NCI-H82 treated with DMSO at 0.1 percent for 48 hours (cell line): Measurements from ENCODE around the gene B3GAT3.
"Not testable (repeated sequence)": the region's sequence is repeated elsewhere in the genome, so short reads cannot be mapped to it uniquely, and the experiment has no call there.

ENCODE experiments used
- DNase-seq: peaks from one replicate; lab custom pipeline; 2025; ENCODE audit not compliant: unreplicated experiment; lab: John Stamatoyannopoulos, UW

Gene B3GAT3

DNA sequence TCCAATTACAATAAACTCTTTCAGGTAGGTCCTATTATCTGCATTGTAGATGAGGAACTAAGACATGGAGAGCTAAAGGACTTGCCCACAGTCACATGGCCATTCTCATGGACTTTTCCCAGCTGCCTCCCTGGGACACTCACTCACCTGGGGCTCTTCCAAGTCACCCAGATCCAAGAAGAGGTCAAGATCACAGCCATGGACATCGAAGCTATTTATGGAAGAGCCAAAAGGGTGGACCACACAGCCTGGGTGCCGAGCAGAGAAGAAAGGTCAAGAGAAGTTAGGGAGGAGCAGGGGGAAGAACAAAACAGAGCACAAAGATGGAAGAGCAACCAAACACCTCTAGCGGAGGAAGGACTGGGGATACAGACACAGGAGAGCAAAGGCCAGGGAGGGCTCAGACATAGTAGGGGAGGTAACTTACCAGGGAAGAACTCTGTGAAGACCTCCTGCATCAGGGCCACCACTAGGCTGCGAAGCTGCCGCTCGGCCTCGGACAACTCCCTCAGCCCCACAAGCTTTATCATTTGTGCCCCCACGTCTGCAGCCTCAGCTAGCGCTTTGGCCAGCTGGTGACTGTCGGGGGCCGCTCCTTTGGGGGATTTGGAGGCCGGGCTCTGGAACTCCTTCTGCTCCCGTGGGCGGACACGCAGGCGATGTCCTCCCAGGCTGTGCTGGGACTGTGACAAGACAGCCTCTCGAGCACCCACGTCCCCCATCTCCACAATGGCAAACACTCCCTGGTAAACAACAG lies 40.6 kb downstream of the B3GAT3 start:
- DNase-seq: no peak

DNA sequence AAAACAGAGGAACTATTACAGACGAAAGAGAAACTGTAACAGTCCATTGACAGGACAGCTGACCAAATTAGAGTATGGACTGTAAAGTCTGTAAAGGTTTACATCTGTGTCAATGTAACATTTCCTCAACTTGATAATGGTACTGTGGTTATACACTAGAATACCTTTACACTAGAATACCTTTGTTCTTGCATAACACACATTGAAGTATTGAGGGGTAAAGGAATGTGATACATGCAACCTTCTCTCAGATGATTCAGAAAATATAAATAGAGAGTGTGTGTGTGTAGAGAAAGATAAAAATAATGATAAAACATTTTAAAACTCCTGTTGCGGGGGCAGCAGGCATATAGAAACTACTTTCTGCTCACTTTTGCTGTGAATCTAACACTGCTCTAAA lies 42.5 kb downstream of the B3GAT3 start:
- no peak for DNase-seq

DNA sequence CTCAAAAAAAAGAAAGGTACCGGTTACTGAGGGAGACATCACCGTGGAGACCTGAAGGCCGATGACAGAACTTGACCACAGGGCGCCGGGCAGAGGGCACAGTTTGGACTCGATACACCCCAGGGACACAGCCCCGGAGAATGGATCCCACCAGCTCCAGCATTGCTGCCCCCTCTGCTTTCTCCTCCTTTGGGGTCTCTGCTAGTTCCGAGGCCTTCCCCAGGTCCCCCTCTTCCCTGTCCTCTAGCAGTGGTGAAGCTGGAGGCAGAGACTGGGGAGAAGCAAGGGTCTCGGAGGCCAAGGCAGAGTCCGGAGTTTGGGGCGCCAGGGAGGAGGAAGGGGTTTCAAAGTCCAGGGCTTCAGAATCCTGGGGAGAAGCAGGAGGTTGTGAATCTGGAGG lies 43.2 kb downstream of the B3GAT3 start:
- no peak for DNase-seq

DNA sequence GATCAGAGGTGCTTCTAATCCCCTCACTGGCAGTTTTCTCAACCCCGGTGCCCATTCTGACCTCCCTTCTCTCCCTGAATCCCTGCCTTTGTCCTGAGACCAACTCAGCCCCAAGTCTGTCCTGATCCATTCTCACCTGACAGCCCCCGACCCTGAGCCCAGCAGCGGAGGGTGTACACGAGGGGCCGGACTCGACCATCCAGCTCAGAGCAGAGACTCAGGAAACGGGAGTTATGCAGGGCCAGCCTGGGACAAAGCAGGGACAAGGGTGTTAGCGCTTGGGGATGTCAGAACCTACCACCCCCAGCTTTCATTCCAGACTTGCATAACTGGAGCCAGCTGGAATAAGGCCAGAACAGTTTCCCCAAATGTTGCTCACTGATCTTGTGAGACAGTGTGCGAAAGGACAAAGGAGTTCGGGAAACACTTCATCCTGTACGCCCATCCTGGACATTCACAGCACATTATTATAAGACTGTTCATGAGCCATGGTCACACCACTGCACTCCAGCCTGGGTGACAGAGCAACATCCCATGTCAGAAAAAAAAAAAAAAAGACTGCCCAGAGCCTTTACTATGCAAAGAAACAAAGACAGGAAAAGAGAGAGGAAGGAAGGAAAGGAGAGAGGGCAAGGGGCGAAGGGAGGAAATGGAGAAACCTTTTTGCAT lies 44.6 kb downstream of the B3GAT3 start:
- no peak for DNase-seq

DNA sequence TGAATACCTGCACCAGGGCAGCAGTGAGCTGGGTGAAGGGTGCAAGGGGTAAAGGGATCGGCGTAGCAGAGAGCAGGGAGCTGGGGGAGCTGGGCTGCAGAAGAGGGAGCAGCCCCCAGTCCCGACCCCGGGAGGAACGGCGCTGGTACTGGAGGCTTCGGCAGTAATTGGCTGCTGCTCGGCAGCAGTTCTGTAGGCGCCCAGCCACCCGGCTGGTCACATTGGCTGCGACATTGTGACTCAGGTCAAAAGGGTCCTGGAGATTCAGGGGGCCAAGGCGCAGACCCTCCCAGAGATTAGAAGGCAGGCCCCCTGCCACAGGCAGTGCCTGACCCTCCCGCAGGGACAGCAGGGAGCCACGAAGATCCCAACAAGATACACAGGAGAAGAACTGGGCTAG lies 45.9 kb downstream of the B3GAT3 start:
- DNase-seq: no peak

DNA sequence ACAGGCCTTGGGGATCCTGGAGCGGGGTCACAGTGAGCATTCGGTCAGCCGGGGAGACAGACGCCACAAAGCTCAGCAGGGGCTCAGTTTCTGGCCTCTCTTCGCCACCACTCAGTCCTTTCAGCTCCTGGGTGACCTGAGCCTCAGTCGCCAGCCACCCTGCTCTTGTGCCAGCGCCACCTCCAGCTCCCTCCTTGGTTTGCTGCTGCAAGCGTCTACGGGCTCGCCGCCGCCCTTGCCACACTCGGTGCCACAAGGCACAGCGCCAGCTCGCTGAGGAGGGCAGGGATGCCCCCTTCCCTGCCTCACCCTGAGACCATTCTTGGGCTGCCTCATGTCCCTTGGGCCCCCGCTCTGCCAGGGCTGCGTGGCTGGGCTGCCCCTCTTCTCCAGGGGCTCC lies 46.6 kb downstream of the B3GAT3 start:
- no peak for DNase-seq

DNA sequence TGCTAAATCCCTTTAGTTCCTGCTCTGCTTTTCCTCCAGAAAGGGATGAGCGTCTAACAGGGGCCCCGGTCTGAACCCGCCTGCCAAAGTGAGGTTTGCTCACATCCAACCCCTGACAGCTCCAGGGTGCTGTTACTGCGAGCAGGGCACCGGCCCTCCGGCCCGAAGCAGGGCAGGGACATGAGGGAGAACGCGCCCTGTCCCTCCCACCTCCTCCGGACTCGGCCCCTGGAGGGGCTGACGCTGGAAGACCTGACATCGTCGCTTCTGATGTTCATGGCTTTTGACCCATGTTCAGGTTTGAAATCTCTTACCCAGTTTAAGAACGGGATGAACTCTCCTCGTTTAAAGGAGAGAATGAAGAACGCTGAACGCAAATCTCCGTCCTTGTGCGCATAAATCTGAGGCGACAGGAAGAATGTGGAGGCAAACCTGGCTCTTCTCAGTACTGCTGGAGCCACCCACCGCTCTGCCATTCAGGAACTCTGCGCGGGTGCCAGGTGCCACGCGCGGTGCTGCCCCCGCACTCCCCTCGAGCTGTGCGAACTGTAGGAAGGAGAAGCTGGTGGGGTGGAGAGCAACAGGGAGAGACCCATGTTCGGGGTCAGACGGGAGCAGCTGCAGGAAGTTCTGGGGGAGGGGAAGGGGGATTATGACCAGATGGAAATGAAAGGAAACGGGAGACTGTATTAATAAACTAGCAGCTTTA lies 47.3 kb downstream of the B3GAT3 start:
- DNase-seq: peak; percentile 62

DNA sequence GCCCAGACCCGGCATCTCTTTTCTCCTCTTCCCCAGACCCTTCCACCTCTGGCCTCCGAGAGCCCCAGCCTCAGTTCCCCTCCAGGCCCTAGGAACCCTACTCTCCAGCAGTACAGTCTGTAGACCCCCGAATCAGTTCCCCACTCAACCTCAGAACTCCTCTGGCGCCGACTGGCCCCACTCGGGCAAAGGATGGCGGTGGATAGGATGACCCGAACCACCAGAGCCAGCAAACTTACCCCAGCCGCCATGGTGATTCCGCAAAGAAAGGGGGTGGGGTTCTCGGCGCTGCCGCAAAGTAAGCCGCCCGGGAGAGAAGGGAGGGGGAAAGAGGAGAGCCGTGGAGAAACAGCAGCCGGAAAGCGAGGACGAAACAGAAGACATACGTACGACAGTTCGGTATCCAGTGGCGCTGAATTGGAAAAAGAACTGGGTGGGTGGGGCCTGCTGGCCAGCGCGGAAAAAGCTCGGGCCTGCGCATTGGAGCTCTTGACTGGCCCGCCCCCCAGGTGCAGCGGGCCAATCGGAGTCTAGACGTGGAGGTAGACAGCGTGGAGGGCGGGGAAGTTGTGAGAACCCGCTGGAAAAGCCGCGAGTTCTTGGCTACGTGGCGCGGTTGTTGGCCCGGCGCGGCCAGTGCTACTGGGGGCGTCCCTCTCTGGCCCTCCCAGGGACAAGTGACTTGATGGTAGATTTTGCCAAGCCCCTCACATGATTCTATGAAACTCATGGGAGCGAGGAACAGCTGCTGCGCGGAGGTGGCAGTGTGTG lies 48.0 kb downstream of the B3GAT3 start, which contains the start of gene EEF1G:
EEF1G (minus strand) TSS at position 300 of the 771 bp plus-strand sequence; CDS start at position 251, 49 bp downstream.
- peak; percentile 99 for DNase-seq

DNA sequence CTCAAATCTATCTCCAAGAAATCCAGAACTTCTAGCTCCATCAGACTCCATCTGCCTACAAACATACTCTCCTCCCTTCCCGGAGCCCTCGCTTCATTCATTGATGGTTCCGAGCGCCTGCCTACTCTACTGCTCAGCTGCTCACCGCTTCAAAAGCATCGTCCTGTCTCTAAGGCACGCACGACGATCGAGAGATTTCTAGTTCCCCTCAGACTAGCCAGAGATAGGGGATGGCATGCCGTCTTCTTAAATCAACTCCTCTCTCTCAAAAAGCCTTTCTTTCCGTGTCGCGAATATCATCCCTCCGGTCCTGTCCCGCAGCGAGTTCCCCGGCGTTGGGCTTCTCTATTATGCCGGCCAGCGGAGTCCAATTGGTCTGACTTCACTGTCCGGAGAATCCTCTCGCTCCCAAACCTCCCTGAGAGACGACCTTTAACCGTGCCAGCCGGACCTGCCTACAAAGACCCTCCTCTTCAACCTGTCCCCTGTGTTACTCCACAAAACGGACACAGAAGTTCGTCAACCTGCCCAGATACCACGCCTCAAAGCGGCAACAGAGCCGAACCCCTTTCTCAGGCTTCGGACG lies 48.7 kb downstream of the B3GAT3 start:
- DNase-seq: no peak

DNA sequence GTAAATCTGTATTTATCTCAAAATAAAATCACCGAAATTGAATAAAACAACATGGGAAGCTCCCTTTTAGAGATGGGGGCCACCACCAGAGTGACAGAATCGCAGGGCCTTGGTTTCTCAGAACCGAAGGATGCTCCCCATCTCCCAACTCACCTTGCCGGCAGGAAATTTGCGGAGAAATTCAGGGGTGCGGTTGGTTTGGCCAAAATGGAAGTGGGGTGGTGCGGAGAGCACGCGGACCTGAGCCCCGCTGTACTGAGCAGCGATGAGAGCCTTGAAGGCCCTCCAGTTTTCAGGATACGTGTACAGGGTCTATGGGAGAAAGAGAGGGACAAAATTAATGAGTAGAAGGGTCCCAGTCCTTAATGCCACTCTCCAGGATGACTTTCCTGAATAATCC lies 49.4 kb downstream of the B3GAT3 start:
- no peak for DNase-seq

DNA sequence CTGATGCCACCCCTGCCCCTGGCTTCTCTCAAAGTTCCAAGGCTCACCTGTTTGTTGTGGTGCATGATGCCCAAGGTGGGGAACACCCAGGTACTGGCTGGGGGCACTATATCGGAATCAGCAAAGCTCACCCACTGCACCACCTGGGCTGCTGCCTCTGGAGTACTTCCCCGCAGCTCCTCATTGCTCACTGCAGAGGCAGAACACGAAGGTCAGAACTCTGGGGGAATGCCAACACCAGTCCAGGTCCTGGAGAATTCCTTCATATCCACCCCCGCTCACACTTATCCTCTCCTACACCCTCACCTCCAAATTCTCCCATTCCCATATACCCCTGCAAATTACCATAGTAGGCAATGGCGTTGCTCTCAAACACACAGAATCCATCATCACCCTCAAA lies 50.3 kb downstream of the B3GAT3 start:
- not testable (repeated sequence) for DNase-seq

DNA sequence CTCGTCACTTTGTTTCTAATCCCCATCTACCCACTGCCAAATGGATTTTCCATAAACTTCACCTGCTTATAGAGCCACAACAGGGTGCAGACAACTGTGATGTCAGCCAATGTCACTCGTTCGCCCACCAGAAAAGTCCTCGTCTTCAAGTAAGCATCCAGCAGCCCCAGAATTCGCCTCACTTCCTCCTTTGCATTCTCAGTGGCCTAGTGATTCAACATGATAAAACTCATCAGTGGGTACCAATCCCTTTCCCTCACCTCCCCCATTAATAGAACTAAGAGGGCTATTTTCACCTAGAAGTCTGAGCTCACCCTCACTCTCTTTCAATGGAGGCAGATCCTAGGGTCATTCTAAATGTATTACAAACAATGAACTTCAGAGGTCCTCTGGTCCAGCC lies 50.9 kb downstream of the B3GAT3 start:
- DNase-seq: not testable (repeated sequence)

DNA sequence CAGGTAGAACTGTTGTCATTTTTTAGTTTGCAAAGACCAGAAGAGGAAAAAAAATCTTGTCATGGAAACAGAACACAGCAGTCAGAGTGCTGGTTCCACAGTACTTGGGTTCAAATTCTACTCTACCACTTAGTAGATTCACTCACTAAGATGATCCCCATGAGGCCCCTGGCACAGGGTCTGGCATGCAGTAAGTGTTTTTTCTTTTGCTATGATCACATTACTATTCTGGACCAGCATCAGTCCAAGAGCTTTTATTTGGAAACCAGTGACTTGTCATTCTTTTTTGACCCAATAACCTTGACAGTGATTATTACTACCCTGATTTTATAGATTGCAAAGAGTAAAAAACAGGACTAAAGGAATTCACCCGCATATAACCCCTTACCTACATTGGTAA lies 52.2 kb downstream of the B3GAT3 start:
- no peak for DNase-seq

DNA sequence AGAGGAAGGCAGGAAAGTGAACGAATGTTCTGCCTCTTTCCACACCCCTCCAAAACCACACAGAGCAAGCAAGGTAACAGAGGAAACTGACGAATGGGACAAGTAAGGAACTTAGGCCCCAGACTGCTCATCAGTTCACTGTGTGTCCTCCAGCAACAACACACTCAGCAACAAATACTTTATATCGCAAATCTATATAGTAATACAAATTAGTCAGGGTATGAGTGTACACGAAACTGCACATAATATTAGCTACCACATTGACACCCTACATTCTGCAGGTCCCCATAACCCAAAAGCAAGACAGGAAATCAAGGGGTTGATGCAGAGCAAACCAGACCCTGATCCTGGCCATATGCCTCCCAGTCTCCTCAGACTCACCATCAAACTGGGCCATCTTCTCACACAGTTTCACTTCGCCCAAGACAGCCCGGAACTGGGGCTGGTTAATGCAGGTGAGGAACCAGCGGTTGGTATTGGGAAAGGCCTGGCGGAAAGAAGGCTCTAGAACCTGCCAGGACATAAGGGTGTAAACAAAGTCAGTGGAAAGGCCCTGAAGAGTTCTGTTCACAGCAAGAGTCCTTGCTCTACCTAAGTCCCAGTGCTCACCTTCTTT lies 54.7 kb downstream of the B3GAT3 start:
- no peak for DNase-seq

DNA sequence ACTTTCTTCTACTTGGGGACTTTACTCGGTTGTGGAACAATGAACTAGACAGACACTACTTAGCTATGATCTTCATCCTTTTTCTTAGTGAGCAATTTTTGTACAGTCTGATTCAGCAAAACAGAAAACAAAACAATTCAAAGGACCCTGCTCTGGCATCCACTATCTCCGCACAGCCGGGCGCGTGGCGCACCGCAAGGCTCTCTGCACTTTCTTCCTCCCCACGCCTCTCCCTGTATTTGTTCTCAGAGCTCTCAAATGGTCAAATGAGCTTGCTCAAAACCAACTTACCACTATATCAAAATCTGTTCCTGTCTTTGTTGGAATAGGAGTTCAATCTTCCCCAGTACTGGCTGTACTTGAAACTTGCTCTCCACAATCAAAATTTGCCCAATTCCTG lies 55.5 kb downstream of the B3GAT3 start:
- DNase-seq: no peak
